ENCODE results near the gene PPM1B. TPM values are rescaled to one million over a fixed set of nuclear protein-coding genes. Genes with fewer than 3 reads are reported as not detected.

PPM1B gene
- total and polyA plus RNA-seq, 2 of the 13 experiments (the other 11 are each of a cell fraction or from before 2014, with no cell fraction given) = 24.4 to 25.0 TPM

- TF ChIP-seq, protein P1, sequence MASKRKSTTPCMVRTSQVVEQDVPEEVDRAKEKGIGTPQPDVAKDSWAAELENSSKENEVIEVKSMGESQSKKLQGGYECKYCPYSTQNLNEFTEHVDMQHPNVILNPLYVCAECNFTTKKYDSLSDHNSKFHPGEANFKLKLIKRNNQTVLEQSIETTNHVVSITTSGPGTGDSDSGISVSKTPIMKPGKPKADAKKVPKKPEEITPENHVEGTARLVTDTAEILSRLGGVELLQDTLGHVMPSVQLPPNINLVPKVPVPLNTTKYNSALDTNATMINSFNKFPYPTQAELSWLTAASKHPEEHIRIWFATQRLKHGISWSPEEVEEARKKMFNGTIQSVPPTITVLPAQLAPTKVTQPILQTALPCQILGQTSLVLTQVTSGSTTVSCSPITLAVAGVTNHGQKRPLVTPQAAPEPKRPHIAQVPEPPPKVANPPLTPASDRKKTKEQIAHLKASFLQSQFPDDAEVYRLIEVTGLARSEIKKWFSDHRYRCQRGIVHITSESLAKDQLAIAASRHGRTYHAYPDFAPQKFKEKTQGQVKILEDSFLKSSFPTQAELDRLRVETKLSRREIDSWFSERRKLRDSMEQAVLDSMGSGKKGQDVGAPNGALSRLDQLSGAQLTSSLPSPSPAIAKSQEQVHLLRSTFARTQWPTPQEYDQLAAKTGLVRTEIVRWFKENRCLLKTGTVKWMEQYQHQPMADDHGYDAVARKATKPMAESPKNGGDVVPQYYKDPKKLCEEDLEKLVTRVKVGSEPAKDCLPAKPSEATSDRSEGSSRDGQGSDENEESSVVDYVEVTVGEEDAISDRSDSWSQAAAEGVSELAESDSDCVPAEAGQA (IDR thresholded peaks at IDR 0.05; ENCODE audit: low read depth) = no peak
- TF ChIP-seq, protein P1 (CRISPR knock-in tag; IDR thresholded peaks at IDR 0.05; ENCODE audit: borderline replicate concordance) = no peak
- TF ChIP-seq KAT7 (CRISPR knock-in tag; IDR thresholded peaks at IDR 0.05; ENCODE audit: borderline replicate concordance) = 0 out of 2 replicates have a peak, but pooled peaks have one; percentile 27
- TF ChIP-seq, protein P2, sequence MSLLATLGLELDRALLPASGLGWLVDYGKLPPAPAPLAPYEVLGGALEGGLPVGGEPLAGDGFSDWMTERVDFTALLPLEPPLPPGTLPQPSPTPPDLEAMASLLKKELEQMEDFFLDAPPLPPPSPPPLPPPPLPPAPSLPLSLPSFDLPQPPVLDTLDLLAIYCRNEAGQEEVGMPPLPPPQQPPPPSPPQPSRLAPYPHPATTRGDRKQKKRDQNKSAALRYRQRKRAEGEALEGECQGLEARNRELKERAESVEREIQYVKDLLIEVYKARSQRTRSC (CRISPR knock-in tag; IDR thresholded peaks at IDR 0.05; ENCODE audit: low read depth) = no peak
- TF ChIP-seq WIZ (CRISPR knock-in tag; IDR thresholded peaks at IDR 0.05) = no peak
- TF ChIP-seq NONO (IDR thresholded peaks at IDR 0.05) = no peak
- peak; percentile 82 for TF ChIP-seq NONO (CRISPR knock-in tag; conservative IDR thresholded peaks at IDR 0.05)
- TF ChIP-seq MED1 (CRISPR knock-in tag; IDR thresholded peaks at IDR 0.05) = peak; percentile 44
- TF ChIP-seq BORCS8-MEF2B (CRISPR knock-in tag; IDR thresholded peaks at IDR 0.05) = peak; percentile 94
- TF ChIP-seq HMG20A (CRISPR knock-in tag; IDR thresholded peaks at IDR 0.05; ENCODE audit: borderline replicate concordance) = no peak; the same call in 1 of the 2 replicates
- 0 out of 2 replicates have a peak, but pooled peaks have one; percentile 9 for TF ChIP-seq SOX13 (IDR thresholded peaks at IDR 0.05)
- peak in 1 of 2 experiments; percentile 36; a peak in 1 of 4 replicates for TF ChIP-seq SOX13 (CRISPR knock-in tag; conservative IDR thresholded peaks at IDR 0.05 in 1 of 2, IDR thresholded peaks at IDR 0.05 in 1 of 2)
- TF ChIP-seq PCBP1 (IDR thresholded peaks at IDR 0.05; ENCODE audit: borderline replicate concordance, low read depth, low read length) = 0 out of 2 replicates have a peak, but pooled peaks have one; percentile 84
- TF ChIP-seq STAG1 (CRISPR knock-in tag; IDR thresholded peaks at IDR 0.05) = no peak
- peak; percentile 87; the same call in 1 of the 2 replicates for TF ChIP-seq ZNF547 (CRISPR knock-in tag; IDR thresholded peaks at IDR 0.05)
- TF ChIP-seq ZNF674 (CRISPR knock-in tag; IDR thresholded peaks at IDR 0.05; ENCODE audit: low read depth) = no peak
- TF ChIP-seq GATA4 (IDR thresholded peaks at IDR 0.05; ENCODE audit: borderline replicate concordance, low read depth) = peak; percentile 53; the same call in 1 of the 2 replicates
- TF ChIP-seq, protein P3, sequence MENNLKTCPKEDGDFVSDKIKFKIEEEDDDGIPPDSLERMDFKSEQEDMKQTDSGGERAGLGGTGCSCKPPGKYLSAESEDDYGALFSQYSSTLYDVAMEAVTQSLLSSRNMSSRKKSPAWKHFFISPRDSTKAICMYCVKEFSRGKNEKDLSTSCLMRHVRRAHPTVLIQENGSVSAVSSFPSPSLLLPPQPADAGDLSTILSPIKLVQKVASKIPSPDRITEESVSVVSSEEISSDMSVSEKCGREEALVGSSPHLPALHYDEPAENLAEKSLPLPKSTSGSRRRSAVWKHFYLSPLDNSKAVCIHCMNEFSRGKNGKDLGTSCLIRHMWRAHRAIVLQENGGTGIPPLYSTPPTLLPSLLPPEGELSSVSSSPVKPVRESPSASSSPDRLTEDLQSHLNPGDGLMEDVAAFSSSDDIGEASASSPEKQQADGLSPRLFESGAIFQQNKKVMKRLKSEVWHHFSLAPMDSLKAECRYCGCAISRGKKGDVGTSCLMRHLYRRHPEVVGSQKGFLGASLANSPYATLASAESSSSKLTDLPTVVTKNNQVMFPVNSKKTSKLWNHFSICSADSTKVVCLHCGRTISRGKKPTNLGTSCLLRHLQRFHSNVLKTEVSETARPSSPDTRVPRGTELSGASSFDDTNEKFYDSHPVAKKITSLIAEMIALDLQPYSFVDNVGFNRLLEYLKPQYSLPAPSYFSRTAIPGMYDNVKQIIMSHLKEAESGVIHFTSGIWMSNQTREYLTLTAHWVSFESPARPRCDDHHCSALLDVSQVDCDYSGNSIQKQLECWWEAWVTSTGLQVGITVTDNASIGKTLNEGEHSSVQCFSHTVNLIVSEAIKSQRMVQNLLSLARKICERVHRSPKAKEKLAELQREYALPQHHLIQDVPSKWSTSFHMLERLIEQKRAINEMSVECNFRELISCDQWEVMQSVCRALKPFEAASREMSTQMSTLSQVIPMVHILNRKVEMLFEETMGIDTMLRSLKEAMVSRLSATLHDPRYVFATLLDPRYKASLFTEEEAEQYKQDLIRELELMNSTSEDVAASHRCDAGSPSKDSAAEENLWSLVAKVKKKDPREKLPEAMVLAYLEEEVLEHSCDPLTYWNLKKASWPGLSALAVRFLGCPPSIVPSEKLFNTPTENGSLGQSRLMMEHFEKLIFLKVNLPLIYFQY (CRISPR knock-in tag; IDR thresholded peaks at IDR 0.05; ENCODE audit: borderline replicate concordance) = peak; percentile 44
- TF ChIP-seq ZNF83 (CRISPR knock-in tag; IDR thresholded peaks at IDR 0.05; ENCODE audit: borderline replicate concordance) = peak; percentile 53; the same call in 1 of the 2 replicates
- TF ChIP-seq FOXM1 (CRISPR knock-in tag; IDR thresholded peaks at IDR 0.05) = peak; percentile 95
Observed at GRCh38 chr2:44167908-44168680, 581 bp upstream of the PPM1B start (continued).
